Ascending aorta (tissue), 2 donors: ENCODE measurements around the gene MED25. TPM values are rescaled to one million over a fixed set of nuclear protein-coding genes. Genes with fewer than 3 reads are reported as not detected.

Source experiments
- DNase-seq, 2 donors: peaks; one replicate each; pipeline ENCODE4 v3.0.0-alpha.2; 2019; ENCODE audit warnings: low spot score in 2 of 2
- H3K27ac ChIP-seq, 2 donors: fragments of 200-600 bp; sonication (generic); one replicate each; pipeline ENCODE4 v1.5.1; 2016 to 2017; ENCODE audit warnings: mild to moderate bottlenecking in 1 of 2
- H3K27me3 ChIP-seq: fragments of 200-600 bp; sonication (generic); one replicate; pipeline ENCODE4 v1.5.1; 2017
- H3K36me3 ChIP-seq, 2 donors: fragments of 200-600 bp; sonication (generic); one replicate each; pipeline ENCODE4 v1.5.1; 2016
- H3K4me1 ChIP-seq, 2 donors: fragments of 200-600 bp; sonication (generic); one replicate each; pipeline ENCODE4 v1.5.1; 2016 to 2017; ENCODE audit warnings: mild to moderate bottlenecking in 1 of 2
- H3K4me3 ChIP-seq, 2 donors: fragments of 200-600 bp; sonication (generic); one replicate each; pipeline ENCODE4 v1.5.1; 2016 to 2017; ENCODE audit warnings: mild to moderate bottlenecking in 1 of 2
- H3K9me3 ChIP-seq, 2 donors: fragments of 200-600 bp; sonication (generic); one replicate each; pipeline ENCODE4 v1.5.1; 2016
- intact Hi-C: fragments of 100-400 bp; cut with DNase I; formaldehyde crosslinking; loops from one replicate; pipeline ENCODE4 v1.15.1; 2023
- total RNA-seq: library from RNA; depleted of rRNA; stranded (reverse); fragments of >200 nt; gene quantifications from one replicate; pipeline ENCODE4 v1.1.0, GENCODE V29; 2016
- TF ChIP-seq, protein P1 (sequence below), 3 experiments: fragments of 200-600 bp in 2 of 3; fragments of 450-650 bp in 1 of 3; sonication (generic) in 2 of 3; IDR thresholded peaks; one replicate each; pipeline ENCODE4 v1.5.1; 2016 to 2019; ENCODE audit warnings: antibody characterized with exemption in 3 of 3, mild to moderate bottlenecking in 1 of 3, moderate library complexity in 1 of 3

Gene MED25
- 54.0 TPM for total RNA-seq

DNA sequence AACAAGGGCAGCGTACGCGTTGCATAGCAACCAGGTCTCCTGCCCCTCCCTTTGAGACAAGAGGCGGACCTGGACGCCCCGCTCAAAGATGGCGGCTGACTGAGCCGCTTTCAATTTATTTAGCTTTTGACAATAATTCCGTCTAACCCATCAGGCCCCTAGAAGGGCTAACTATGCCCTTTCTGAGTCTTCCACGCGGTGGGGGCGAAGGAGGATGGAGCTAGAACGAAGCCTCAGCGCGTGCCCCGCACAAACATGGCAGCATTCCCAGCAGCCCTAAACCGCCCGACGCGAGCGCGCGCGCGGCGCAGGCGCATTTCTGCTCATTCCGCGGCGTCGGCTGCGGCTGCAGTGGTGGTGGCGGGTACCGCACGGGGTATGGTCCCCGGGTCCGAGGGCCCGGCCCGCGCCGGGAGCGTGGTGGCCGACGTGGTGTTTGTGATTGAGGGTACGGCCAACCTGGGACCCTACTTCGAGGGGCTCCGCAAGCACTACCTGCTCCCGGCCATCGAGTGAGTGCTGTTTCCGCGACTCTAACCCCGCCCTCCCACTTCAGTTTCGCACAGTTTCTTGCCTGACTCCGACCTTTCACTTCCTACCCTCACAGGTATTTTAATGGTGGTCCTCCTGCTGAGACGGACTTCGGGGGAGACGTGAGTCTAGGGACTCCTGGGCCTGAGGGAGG, at the start of gene MED25:
Gene MED25, plus strand, starts transcription at position 326 of the 685 bp plus-strand sequence. Its CDS starts 53 bp downstream, at position 379.
- intact Hi-C loops, result loop anchor here (1.0 to 2.0 kb wide), 3 partner anchors 32 to 141 kb away; partner anchors contain the start of gene PRMT1
- DNase-seq, result peak; percentile 30 to 92

DNA sequence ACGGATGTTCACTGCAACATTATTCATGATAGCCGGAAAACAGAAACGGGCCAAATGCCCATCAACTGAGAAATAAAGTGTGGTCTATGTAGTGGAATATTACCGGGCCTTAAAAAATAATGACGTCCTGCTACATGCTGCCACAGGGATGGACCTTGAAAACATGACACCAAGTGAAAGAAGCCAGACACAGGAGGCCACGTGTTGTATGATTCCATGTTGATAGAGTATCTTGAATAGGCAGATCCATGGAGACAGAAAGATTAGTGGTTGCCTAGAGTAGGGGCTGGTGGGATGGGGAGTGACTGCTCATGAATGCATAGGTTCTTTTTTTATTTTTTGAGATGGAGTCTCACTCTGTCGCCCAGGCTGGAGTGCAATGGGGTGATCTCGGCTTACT, 47.6 kb upstream of the MED25 start:
- no peaks in the 10 kb centered on the region for H3K27me3 ChIP-seq
- H3K36me3 ChIP-seq, result peaks cover 0 to 3% of the 10 kb centered on the region in 2 donors
- H3K4me3 ChIP-seq, result no peak overlapping the region
- intact Hi-C loops, result no loop called here
- H3K27ac ChIP-seq, result no peak overlapping the region
- TF ChIP-seq, protein P1, sequence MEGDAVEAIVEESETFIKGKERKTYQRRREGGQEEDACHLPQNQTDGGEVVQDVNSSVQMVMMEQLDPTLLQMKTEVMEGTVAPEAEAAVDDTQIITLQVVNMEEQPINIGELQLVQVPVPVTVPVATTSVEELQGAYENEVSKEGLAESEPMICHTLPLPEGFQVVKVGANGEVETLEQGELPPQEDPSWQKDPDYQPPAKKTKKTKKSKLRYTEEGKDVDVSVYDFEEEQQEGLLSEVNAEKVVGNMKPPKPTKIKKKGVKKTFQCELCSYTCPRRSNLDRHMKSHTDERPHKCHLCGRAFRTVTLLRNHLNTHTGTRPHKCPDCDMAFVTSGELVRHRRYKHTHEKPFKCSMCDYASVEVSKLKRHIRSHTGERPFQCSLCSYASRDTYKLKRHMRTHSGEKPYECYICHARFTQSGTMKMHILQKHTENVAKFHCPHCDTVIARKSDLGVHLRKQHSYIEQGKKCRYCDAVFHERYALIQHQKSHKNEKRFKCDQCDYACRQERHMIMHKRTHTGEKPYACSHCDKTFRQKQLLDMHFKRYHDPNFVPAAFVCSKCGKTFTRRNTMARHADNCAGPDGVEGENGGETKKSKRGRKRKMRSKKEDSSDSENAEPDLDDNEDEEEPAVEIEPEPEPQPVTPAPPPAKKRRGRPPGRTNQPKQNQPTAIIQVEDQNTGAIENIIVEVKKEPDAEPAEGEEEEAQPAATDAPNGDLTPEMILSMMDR (IDR thresholded peaks at IDR 0.05), result no peak
- peaks cover 10 to 16% of the 10 kb centered on the region in 2 donors for H3K4me1 ChIP-seq
- DNase-seq, result no peak
- no peaks in the 10 kb centered on the region for H3K9me3 ChIP-seq

More for the DNA sequence above, at the start of gene MED25:
- no peaks in the 10 kb centered on the region for H3K9me3 ChIP-seq
- peaks cover 0 to 24% of the 10 kb centered on the region in 2 donors for H3K4me1 ChIP-seq
- TF ChIP-seq, protein P1 (IDR thresholded peaks at IDR 0.05), result peak; percentile 29 to 89 (median 33)
- H3K27ac ChIP-seq, result peak within 1 kb of the TSS; percentile 93 to 97
- H3K4me3 ChIP-seq, result peak within 1 kb of the TSS; percentile 78 to 85
- peaks cover 0 to 8% of the 10 kb centered on the region in 2 donors for H3K36me3 ChIP-seq
- no peaks in the 10 kb centered on the region for H3K27me3 ChIP-seq

DNA sequence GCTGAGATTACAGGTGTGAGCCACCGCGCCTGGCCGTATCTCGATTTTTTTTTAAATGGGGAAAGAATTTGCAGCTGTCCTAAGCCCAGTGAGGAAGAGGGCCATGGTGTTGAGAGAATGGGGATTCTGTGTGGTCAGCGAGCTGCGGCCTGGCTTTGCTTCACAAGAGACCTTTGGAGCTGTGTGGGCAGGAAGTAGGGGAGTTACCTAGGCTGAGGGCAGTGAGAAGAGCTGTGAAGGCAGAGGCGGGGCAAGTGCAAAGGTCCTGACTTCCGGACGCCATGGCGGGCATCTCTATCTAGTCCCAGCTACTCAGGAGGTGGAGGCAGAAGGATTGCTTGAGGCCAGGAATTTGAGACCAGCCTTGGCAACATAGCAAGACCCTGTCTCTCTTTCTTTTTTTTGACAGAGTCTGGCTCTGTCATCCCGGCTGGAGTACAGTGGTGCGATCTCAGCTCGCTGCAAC, 46.4 kb upstream of the MED25 start:
- Histone ChIP-seq H3K27me3 (no peaks in the 10 kb centered on the region), H3K4me1 (peaks cover 10 to 13% of the 10 kb centered on the region in 2 donors), H3K36me3 (peaks cover 0 to 9% of the 10 kb centered on the region in 2 donors), H3K27ac (no peak overlapping the region), H3K9me3 (no peaks in the 10 kb centered on the region), H3K4me3 (no peak overlapping the region)
- DNase-seq, result no peak
- intact Hi-C loops, result no loop called here
- TF ChIP-seq, protein P1 (IDR thresholded peaks at IDR 0.05), result no peak

DNA sequence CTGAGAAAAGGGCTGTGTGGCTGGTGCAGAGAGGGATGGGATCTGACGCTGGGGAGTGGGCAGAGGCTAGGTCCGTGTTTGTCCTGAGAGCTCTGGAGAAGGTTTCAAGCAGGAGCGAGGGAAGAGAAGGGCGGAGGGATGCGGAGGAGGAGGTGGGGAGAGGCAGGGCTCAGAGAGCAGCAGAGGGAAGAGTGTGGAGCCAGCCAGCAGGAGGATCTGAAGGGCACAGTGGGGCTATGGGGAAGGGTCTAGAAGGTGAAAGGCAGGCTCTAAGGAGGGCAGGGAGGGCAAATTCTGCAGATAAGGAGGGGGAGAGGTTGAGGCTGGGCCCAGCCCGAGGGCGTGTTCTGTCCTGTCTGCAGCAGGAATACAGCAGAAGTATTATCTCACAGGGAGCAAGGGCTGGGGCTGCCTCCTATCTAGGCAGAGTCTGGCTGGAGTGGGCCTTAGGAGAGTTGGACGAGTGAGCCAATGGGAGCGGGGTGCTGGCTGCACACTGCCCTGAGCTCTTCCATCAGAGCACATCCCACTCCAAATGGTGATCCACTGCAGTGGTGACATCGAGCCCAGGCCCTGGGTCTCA, 45.1 kb upstream of the MED25 start:
- TF ChIP-seq, protein P1 (IDR thresholded peaks at IDR 0.05), result no peak
- intact Hi-C loops, result no loop called here
- H3K4me3 ChIP-seq, result no peak overlapping the region

DNA sequence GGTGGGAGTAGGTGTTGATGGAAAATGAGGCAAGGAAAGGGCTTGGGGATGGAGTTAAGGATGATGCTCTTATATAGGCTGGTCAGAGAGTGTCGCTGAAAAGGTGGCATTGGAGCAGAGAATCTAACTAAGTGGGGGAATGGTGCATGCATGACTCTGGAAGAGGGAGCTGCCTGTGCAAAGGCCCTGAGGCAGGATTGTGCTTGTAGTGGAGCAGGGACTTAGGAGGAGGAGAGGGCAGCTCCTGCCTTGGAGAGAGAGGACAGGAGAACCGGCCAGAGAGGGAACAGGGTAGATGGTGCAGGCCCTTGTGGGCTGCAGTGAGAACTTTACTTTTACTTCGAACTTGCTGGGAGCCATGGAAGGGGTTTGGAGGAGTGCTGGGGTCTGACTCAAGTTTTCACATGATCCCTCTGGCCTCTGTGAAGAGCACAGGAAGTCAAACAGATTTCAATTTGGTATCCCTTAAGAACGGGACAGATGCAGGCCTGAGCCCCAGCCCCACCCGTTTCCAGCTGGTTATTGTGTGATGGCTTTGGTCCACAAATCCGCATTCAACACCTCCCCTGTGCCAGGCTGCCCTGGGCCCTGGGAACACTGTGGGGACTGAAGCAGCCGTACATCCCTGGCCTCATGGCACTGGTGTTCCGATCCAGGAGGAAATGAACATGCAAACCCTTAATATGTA, 44.3 kb upstream of the MED25 start:
- H3K36me3 ChIP-seq, result peaks cover 0 to 9% of the 10 kb centered on the region in 2 donors
- H3K4me3 ChIP-seq, result no peak overlapping the region
- DNase-seq, result no peak
- H3K4me1 ChIP-seq, result peaks cover 0 to under 1% of the 10 kb centered on the region in 2 donors
- intact Hi-C loops, result no loop called here
- no peaks in the 10 kb centered on the region for H3K9me3 ChIP-seq
- H3K27ac ChIP-seq, result no peak overlapping the region
- H3K27me3 ChIP-seq, result no peaks in the 10 kb centered on the region
- TF ChIP-seq, protein P1 (IDR thresholded peaks at IDR 0.05), result no peak

More for the DNA sequence above, 45.1 kb upstream of the MED25 start:
- H3K27ac ChIP-seq, result no peak overlapping the region
- H3K4me1 ChIP-seq, result peaks cover 6 to 9% of the 10 kb centered on the region in 2 donors
- no peak for DNase-seq
- peaks cover 0 to 9% of the 10 kb centered on the region in 2 donors for H3K36me3 ChIP-seq
- H3K27me3 ChIP-seq, result no peaks in the 10 kb centered on the region
- H3K9me3 ChIP-seq, result no peaks in the 10 kb centered on the region
